ENCODE data around the gene USP35.

The USP35 gene

DNA sequence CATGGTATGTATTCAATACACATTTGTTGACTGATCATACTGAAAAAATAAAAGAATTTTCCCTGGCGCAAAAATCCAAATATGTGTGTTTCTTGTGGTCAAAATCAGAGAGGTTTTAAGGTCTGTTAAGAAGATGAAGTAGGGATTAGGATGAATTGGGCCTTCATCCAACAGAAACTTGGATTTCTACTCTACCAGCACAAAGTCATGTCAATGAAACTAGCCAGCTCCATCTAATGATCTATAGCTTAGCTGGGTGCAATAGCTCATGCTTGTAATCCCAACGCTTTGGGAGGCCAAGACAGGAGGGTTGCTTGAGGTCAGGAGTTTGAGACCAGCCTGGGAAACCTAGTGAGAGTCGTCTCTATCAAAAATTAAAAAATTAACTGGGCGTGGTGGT lies 65.5 kb downstream of the USP35 start:
- Histone ChIP-seq H3K9me3 (ENCODE audit: insufficient read depth, low read length) (no peaks in the 10 kb centered on the region), H4K20me1 (ENCODE audit: low read depth, low read length) (no peaks in the 10 kb centered on the region), H3K4me3 (ENCODE audit: insufficient read depth, low read length, poor library complexity, severe bottlenecking) (no peak overlapping the region), H2AFZ (ENCODE audit: low read depth, low read length, severe bottlenecking) (no peak overlapping the region), H3K27me3 (ENCODE audit: low read length) (no peaks in the 10 kb centered on the region), H3K4me2 (ENCODE audit: low read depth, low read length, poor library complexity, severe bottlenecking) (no peak overlapping the region), H3K9ac (ENCODE audit: low read length) (no peak overlapping the region), H3K9me2 (replicated peaks; ENCODE audit: insufficient read depth, low read length) (no peaks in the 10 kb centered on the region), H3K79me2 (ENCODE audit: insufficient read depth, low read length) (no peaks in the 10 kb centered on the region), H3K27ac (ENCODE audit: low read depth, low read length) (no peak overlapping the region), H3F3A (ENCODE audit: insufficient read depth) (no peaks in the 10 kb centered on the region), H3K36me3 (ENCODE audit: low read length) (no peaks in the 10 kb centered on the region)
- TF ChIP-seq CTCF (IDR thresholded peaks at IDR 0.05; ENCODE audit: insufficient read depth, low read length, poor library complexity, severe bottlenecking) (no peak), EZH2phosphoT487 (conservative IDR thresholded peaks at IDR 0.05; ENCODE audit: low read length) (no peak)

GRCh38 chr11:78255919-78256318 lies 67.2 kb downstream of the USP35 start:
- H2AFZ ChIP-seq (ENCODE audit: low read depth, low read length, severe bottlenecking): no peak overlapping the region
- no peak overlapping the region for H3K4me2 ChIP-seq (ENCODE audit: low read depth, low read length, poor library complexity, severe bottlenecking)
- no peaks in the 10 kb centered on the region for H3K9me3 ChIP-seq (ENCODE audit: insufficient read depth, low read length)
- H3K27ac ChIP-seq (ENCODE audit: low read depth, low read length): no peak overlapping the region
- H3K9me2 ChIP-seq (replicated peaks; ENCODE audit: insufficient read depth, low read length): no peaks in the 10 kb centered on the region
- no peaks in the 10 kb centered on the region for H3K79me2 ChIP-seq (ENCODE audit: insufficient read depth, low read length)
- no peaks in the 10 kb centered on the region for H4K20me1 ChIP-seq (ENCODE audit: low read depth, low read length)
- H3K27me3 ChIP-seq (ENCODE audit: low read length): no peaks in the 10 kb centered on the region
- no peak for TF ChIP-seq EZH2phosphoT487 (conservative IDR thresholded peaks at IDR 0.05; ENCODE audit: low read length)
- no peak for TF ChIP-seq CTCF (IDR thresholded peaks at IDR 0.05; ENCODE audit: insufficient read depth, low read length, poor library complexity, severe bottlenecking)
- H3F3A ChIP-seq (ENCODE audit: insufficient read depth): no peaks in the 10 kb centered on the region
- H3K36me3 ChIP-seq (ENCODE audit: low read length): no peaks in the 10 kb centered on the region
- no peak overlapping the region for H3K4me3 ChIP-seq (ENCODE audit: insufficient read depth, low read length, poor library complexity, severe bottlenecking)
- no peak overlapping the region for H3K9ac ChIP-seq (ENCODE audit: low read length)

- Histone ChIP-seq H3K36me3 (ENCODE audit: low read length) (no peaks in the 10 kb centered on the region), H3K27me3 (ENCODE audit: low read length) (no peaks in the 10 kb centered on the region), H3K9me3 (ENCODE audit: insufficient read depth, low read length) (no peaks in the 10 kb centered on the region), H4K20me1 (ENCODE audit: low read depth, low read length) (no peaks in the 10 kb centered on the region), H3K4me2 (ENCODE audit: low read depth, low read length, poor library complexity, severe bottlenecking) (no peak overlapping the region), H3K9me2 (replicated peaks; ENCODE audit: insufficient read depth, low read length) (no peaks in the 10 kb centered on the region), H2AFZ (ENCODE audit: low read depth, low read length, severe bottlenecking) (no peak overlapping the region), H3F3A (ENCODE audit: insufficient read depth) (no peaks in the 10 kb centered on the region), H3K9ac (ENCODE audit: low read length) (no peak overlapping the region), H3K79me2 (ENCODE audit: insufficient read depth, low read length) (no peaks in the 10 kb centered on the region), H3K4me3 (ENCODE audit: insufficient read depth, low read length, poor library complexity, severe bottlenecking) (no peak overlapping the region), H3K27ac (ENCODE audit: low read depth, low read length) (no peak overlapping the region)
- TF ChIP-seq EZH2phosphoT487 (conservative IDR thresholded peaks at IDR 0.05; ENCODE audit: low read length): no peak
- no peak for TF ChIP-seq CTCF (IDR thresholded peaks at IDR 0.05; ENCODE audit: insufficient read depth, low read length, poor library complexity, severe bottlenecking)
These were observed 68.2 kb downstream of the USP35 start for GRCh38 chr11:78256962-78257361.

DNA sequence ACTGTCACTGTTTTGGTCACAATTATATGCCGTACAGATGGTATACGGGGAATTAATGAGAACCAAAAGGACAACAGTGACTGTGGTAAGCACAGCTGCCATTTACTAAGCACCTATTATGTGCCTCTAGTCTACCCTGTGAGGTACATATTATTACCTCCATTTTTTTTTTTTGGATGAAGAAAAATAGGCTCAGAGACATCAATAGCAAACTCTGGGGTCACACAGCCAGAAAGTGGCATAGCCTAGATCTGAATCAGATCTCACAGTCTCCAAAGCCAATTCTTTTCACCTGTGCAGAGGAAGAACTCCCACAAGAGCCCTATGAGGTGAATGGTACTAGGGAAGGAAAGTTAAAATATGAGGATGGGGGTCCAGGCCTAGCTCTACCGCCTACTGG lies 68.9 kb downstream of the USP35 start:
- Histone ChIP-seq H3K27ac (ENCODE audit: low read depth, low read length) (no peak overlapping the region), H3K27me3 (ENCODE audit: low read length) (no peaks in the 10 kb centered on the region), H3K36me3 (ENCODE audit: low read length) (no peaks in the 10 kb centered on the region), H3K9me3 (ENCODE audit: insufficient read depth, low read length) (no peaks in the 10 kb centered on the region), H3K9ac (ENCODE audit: low read length) (no peak overlapping the region), H4K20me1 (ENCODE audit: low read depth, low read length) (no peaks in the 10 kb centered on the region), H3F3A (ENCODE audit: insufficient read depth) (no peaks in the 10 kb centered on the region), H3K9me2 (replicated peaks; ENCODE audit: insufficient read depth, low read length) (no peaks in the 10 kb centered on the region), H3K4me3 (ENCODE audit: insufficient read depth, low read length, poor library complexity, severe bottlenecking) (no peak overlapping the region), H3K4me2 (ENCODE audit: low read depth, low read length, poor library complexity, severe bottlenecking) (no peak overlapping the region), H3K79me2 (ENCODE audit: insufficient read depth, low read length) (no peaks in the 10 kb centered on the region), H2AFZ (ENCODE audit: low read depth, low read length, severe bottlenecking) (no peak overlapping the region)
- TF ChIP-seq EZH2phosphoT487 (conservative IDR thresholded peaks at IDR 0.05; ENCODE audit: low read length): no peak
- no peak for TF ChIP-seq CTCF (IDR thresholded peaks at IDR 0.05; ENCODE audit: insufficient read depth, low read length, poor library complexity, severe bottlenecking)
